Measurements from ENCODE around the gene NPL. TPM values are rescaled to one million over a fixed set of nuclear protein-coding genes. Genes with fewer than 3 reads are reported as not detected.

NPL gene
- total and polyA plus RNA-seq, 2 experiments from 2014 or later: 3.0 to 5.0 TPM

DNA sequence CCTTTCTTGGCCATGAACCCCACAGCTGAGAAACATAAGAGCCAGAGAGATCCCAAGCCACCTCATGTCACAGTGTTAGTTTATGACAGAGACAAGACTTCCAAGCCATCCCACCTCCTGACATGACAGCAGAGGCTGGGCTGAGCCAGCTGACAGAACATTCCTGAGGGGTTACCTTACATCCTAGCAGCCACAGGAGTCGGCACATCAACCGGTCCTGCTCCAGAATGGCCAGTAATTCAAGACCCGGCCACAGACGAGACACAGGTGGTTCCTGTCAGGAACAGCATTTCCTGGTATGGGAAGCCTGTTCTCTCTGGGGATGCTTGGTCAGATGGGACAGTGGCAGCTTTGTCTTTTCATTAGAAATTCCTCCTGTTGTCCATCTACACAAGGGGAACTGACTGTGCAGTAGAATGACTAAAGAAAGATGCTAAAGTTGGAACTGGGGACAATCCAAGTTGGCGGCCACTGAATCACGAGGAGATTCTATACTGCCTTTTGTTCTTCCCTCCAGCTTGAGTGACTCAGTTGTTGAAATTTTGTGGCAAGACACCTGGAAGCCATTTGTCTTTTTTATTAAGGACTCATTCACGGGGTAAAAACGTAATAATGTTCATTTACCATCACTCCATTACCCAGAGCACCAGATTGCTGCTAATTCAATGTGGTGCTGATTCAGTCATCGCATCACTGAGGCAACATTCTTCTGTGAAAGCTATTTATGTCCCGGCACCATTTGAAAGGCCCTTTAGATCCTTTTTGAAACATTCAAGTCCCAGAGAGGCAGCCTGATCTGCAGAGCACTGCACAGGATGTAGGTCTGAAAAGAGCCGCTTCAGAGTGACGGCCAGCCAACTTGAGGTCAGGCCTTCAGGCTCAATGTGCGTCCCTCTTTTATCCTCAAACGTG, 37.2 kb upstream of the NPL start:
- no peaks in the 10 kb centered on the region for H3K9me3 ChIP-seq (ENCODE audit: low read depth)
- WGBS, 2 experiments (ENCODE audit: low coverage in 1 of 2, low lambda C conversion rate in 2 of 2, missing lambda C conversion rate in 2 of 2): 36 to 38% methylated on average over 14 of the region's 14 CpGs
- peaks cover 9% of the 10 kb centered on the region; the same call in 1 of the 2 replicates for H3K4me1 ChIP-seq (ENCODE audit: insufficient read depth)
- in situ Hi-C loops (cut with MboI): no loop called here
- H3K4me2 ChIP-seq (ENCODE audit: unreplicated experiment): no peak overlapping the region
- H3K9me2 ChIP-seq (ENCODE audit: insufficient read depth): no peaks in the 10 kb centered on the region
- no peak overlapping the region for H3K27ac ChIP-seq
- no peaks in the 10 kb centered on the region for H4K20me1 ChIP-seq (ENCODE audit: insufficient read depth)
- H3K9ac ChIP-seq: no peak overlapping the region
- no peaks in the 10 kb centered on the region; the same call in 1 of the 2 replicates for H3K27me3 ChIP-seq (replicated peaks; ENCODE audit: insufficient read depth)
- H3K36me3 ChIP-seq (ENCODE audit: low read depth): no peaks in the 10 kb centered on the region
- H2AFZ ChIP-seq: no peak overlapping the region
- H3F3A ChIP-seq (ENCODE audit: insufficient read depth): no peaks in the 10 kb centered on the region
- TF ChIP-seq EZH2 (IDR thresholded peaks at IDR 0.05; ENCODE audit: insufficient read depth, poor library complexity, severe bottlenecking) (no peak), EZH2phosphoT487 (IDR thresholded peaks at IDR 0.05; ENCODE audit: insufficient read depth, low read depth) (no peak)
- H3K4me3 ChIP-seq: no peak overlapping the region
- H3K79me2 ChIP-seq (ENCODE audit: insufficient read depth): no peaks in the 10 kb centered on the region
- peak; percentile 57 for DNase-seq

DNA sequence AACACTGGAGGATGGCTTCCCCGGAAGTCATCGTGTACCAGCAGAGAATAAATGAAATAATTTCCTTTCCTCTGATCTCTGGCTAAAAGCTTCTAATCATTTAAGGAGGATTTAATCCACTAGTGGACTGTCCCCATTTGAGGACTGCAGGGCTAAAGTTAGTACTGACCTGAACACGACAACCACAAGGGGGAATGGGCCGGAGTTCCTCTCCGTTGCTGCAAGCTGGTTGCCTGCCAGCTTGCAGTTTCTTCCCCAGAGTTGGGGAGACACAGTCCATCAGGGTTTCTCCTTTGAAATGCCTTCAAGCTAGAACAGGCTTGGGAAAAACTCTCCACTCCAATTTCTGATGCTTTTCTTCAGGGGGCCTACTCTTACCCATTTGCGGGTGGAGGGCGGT, 35.5 kb upstream of the NPL start:
- Histone ChIP-seq H3K4me3 (no peak overlapping the region), H3F3A (ENCODE audit: insufficient read depth) (no peaks in the 10 kb centered on the region), H3K36me3 (ENCODE audit: low read depth) (no peaks in the 10 kb centered on the region), H3K4me1 (ENCODE audit: insufficient read depth) (peaks cover 9% of the 10 kb centered on the region; the same call in 1 of the 2 replicates), H4K20me1 (ENCODE audit: insufficient read depth) (no peaks in the 10 kb centered on the region), H3K27ac (no peak overlapping the region), H2AFZ (no peak overlapping the region), H3K79me2 (ENCODE audit: insufficient read depth) (no peaks in the 10 kb centered on the region), H3K27me3 (replicated peaks; ENCODE audit: insufficient read depth) (no peaks in the 10 kb centered on the region), H3K9ac (no peak overlapping the region), H3K4me2 (ENCODE audit: unreplicated experiment) (no peak overlapping the region), H3K9me3 (ENCODE audit: low read depth) (no peaks in the 10 kb centered on the region), H3K9me2 (ENCODE audit: insufficient read depth) (no peaks in the 10 kb centered on the region)
- TF ChIP-seq EZH2phosphoT487 (IDR thresholded peaks at IDR 0.05; ENCODE audit: insufficient read depth, low read depth) (no peak), EZH2 (IDR thresholded peaks at IDR 0.05; ENCODE audit: insufficient read depth, poor library complexity, severe bottlenecking) (no peak)
- WGBS, 2 experiments (ENCODE audit: low coverage in 1 of 2, low lambda C conversion rate in 2 of 2, missing lambda C conversion rate in 2 of 2): 79 to 80% methylated on average over 7 of the region's 7 CpGs
- DNase-seq: no peak
- in situ Hi-C loops (cut with MboI): no loop called here

DNA sequence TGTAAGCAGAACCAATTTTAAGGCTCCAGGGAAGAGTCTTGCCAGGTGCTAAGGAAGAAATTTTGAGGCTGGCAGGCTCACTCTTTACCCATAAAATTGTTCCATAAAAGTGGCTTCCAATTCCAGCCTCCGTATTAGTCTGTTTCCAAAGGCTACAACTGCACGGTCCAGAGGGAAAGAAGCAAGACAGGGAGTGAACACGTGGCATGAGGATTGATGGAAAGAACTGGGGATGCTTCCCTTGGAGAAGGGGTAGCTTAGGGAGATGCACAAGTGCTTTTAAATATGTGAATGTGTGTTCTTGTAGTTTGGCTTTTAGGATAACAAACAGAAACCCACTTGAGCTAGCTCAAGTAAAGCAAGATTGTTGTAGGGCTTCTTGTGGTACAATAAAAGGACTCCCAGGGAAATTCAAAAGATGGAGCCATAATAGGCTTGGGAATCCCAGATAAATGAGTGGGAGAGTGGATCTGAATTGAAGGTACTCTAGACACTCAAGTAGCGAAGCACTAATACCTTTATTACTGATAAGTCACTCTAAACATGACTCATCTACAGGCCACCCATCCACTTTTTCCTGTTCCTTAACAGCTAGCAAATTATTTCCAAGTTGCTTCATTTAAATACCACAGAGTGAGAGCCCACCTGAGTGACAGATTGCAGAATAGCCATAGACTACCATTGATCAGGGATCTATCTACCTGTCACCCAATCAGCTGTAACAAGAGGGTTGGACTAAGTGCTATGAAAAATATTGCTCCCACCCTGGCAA, 34.8 kb upstream of the NPL start:
- no peaks in the 10 kb centered on the region for H3K36me3 ChIP-seq (ENCODE audit: low read depth)
- TF ChIP-seq EZH2 (IDR thresholded peaks at IDR 0.05; ENCODE audit: insufficient read depth, poor library complexity, severe bottlenecking) (no peak), EZH2phosphoT487 (IDR thresholded peaks at IDR 0.05; ENCODE audit: insufficient read depth, low read depth) (no peak)
- H3K9me2 ChIP-seq (ENCODE audit: insufficient read depth): no peaks in the 10 kb centered on the region
- H3K27ac ChIP-seq: no peak overlapping the region
- H3K4me3 ChIP-seq: no peak overlapping the region
- no peak for DNase-seq
- no peaks in the 10 kb centered on the region for H3F3A ChIP-seq (ENCODE audit: insufficient read depth)
- H2AFZ ChIP-seq: no peak overlapping the region
- peaks cover 9% of the 10 kb centered on the region; the same call in 1 of the 2 replicates for H3K4me1 ChIP-seq (ENCODE audit: insufficient read depth)
- no peaks in the 10 kb centered on the region for H3K79me2 ChIP-seq (ENCODE audit: insufficient read depth)
- H3K4me2 ChIP-seq (ENCODE audit: unreplicated experiment): no peak overlapping the region
- H3K9ac ChIP-seq: no peak overlapping the region
- H3K27me3 ChIP-seq (replicated peaks; ENCODE audit: insufficient read depth): no peaks in the 10 kb centered on the region
- 36 to 37% methylated on average over 4 of the region's 4 CpGs for WGBS, 2 experiments (ENCODE audit: low coverage in 1 of 2, low lambda C conversion rate in 2 of 2, missing lambda C conversion rate in 2 of 2)
- no peaks in the 10 kb centered on the region for H3K9me3 ChIP-seq (ENCODE audit: low read depth)
- in situ Hi-C loops (cut with MboI): no loop called here
- H4K20me1 ChIP-seq (ENCODE audit: insufficient read depth): no peaks in the 10 kb centered on the region

DNA sequence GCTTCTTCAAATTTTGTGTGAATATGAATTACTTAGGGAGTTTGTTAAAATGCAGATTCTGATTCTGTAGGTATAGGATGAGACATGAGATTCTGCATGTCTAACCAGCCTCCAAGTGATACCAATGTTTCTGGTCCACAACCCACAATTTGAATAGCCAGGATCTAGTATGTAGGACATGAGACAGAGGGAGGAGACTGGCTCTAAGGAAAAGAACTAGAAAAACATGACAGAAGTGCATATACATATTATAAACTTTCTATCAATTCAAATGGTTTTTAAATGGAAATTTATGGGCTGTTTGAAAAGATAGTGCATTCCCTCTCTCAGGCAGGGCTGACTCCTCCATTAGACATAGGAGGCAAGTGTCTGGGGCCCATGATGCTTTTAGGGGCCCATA, 33.9 kb upstream of the NPL start:
- Histone ChIP-seq H3K9me3 (ENCODE audit: low read depth) (no peaks in the 10 kb centered on the region), H3K79me2 (ENCODE audit: insufficient read depth) (no peaks in the 10 kb centered on the region), H3K9me2 (ENCODE audit: insufficient read depth) (no peaks in the 10 kb centered on the region), H4K20me1 (ENCODE audit: insufficient read depth) (no peaks in the 10 kb centered on the region), H3K27ac (no peak overlapping the region), H3F3A (ENCODE audit: insufficient read depth) (no peaks in the 10 kb centered on the region), H3K27me3 (replicated peaks; ENCODE audit: insufficient read depth) (no peaks in the 10 kb centered on the region), H3K36me3 (ENCODE audit: low read depth) (no peaks in the 10 kb centered on the region), H3K4me2 (ENCODE audit: unreplicated experiment) (no peak overlapping the region), H3K4me3 (no peak overlapping the region), H2AFZ (no peak overlapping the region), H3K4me1 (ENCODE audit: insufficient read depth) (peaks cover 9% of the 10 kb centered on the region; the same call in 1 of the 2 replicates), H3K9ac (no peak overlapping the region)
- no peak for DNase-seq
- in situ Hi-C loops (cut with MboI): no loop called here
- TF ChIP-seq EZH2phosphoT487 (IDR thresholded peaks at IDR 0.05; ENCODE audit: insufficient read depth, low read depth) (no peak), EZH2 (IDR thresholded peaks at IDR 0.05; ENCODE audit: insufficient read depth, poor library complexity, severe bottlenecking) (no peak)

All from GM23248 (cell line).